Measurements from ENCODE around the gene HDAC4.
A peak's percentile ranks its signal among the peaks of the same experiment; 100 is the strongest.

GRCh38 chr2:239143858-239144712 lies 256.7 kb downstream of the HDAC4 start:
- TF ChIP-seq, protein P1, sequence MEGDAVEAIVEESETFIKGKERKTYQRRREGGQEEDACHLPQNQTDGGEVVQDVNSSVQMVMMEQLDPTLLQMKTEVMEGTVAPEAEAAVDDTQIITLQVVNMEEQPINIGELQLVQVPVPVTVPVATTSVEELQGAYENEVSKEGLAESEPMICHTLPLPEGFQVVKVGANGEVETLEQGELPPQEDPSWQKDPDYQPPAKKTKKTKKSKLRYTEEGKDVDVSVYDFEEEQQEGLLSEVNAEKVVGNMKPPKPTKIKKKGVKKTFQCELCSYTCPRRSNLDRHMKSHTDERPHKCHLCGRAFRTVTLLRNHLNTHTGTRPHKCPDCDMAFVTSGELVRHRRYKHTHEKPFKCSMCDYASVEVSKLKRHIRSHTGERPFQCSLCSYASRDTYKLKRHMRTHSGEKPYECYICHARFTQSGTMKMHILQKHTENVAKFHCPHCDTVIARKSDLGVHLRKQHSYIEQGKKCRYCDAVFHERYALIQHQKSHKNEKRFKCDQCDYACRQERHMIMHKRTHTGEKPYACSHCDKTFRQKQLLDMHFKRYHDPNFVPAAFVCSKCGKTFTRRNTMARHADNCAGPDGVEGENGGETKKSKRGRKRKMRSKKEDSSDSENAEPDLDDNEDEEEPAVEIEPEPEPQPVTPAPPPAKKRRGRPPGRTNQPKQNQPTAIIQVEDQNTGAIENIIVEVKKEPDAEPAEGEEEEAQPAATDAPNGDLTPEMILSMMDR (IDR thresholded peaks at IDR 0.05; ENCODE audit: low read depth, low read length, missing input control) = peak; percentile 47
- TF ChIP-seq FOXA1 (IDR thresholded peaks at IDR 0.05) (no peak), YY1 (IDR thresholded peaks at IDR 0.05) (no peak)
